SK-N-DZ (cell line): ENCODE measurements around the gene IMMP2L.

ENCODE experiments used
- DNase-seq: peaks from one replicate; pipeline ENCODE4 v3.0.0-alpha.2; 2015; ENCODE audit warnings: low spot score
- small RNA-seq, 2 experiments: library from RNA; depleted of rRNA; stranded (forward); fragments of <200 nt; gene quantifications; one replicate each; pipeline ENCODE3, GENCODE V24; 2014

IMMP2L gene

GRCh38 chr7:110646804-110647203 lies 915.5 kb downstream of the IMMP2L start:
- peak; percentile 70 for DNase-seq

DNA sequence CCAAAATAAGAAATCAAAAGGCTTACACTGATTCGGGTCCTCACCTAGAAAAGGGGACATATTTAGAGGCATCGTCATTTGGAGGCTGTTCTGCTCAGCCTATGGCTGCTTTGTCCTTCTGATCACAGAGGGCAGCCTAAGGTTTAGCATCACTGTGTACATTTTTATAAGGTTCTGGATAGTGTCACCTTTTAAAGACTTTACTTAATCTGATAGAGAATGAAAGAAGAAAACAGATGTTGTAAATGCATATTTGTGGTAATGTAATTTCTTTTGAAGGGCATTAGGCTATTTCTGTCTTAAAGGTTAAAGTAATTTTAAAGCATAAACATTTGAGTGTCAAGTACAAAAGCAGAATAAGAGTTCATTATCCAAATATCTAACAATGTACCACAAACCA lies 916.7 kb downstream of the IMMP2L start:
- peak; percentile 87 for DNase-seq

GRCh38 chr7:110645060-110645459 lies 917.2 kb downstream of the IMMP2L start:
- no peak for DNase-seq

DNA sequence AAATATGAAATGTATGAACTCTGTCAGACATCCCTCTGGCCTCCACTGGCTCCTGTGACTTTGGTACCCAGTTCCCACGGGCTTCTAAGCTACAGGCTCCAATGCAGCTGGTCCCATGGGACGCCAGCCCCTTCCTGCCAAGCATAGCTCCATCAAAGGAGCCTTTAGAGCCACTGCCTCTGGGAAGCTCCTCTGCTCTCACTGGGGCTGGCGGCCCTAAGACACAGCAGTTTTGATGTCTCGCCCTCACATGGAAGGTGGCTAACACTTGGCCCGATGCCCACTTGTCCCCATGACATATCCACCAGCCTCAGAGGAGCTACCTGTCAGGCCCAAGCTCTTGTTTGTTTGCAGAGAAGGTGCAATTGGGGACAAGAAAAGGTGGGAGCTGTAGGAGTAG lies 925.0 kb downstream of the IMMP2L start:
- no peak for DNase-seq

GRCh38 chr7:110633313-110633712 lies 929.0 kb downstream of the IMMP2L start:
- DNase-seq: no peak

DNA sequence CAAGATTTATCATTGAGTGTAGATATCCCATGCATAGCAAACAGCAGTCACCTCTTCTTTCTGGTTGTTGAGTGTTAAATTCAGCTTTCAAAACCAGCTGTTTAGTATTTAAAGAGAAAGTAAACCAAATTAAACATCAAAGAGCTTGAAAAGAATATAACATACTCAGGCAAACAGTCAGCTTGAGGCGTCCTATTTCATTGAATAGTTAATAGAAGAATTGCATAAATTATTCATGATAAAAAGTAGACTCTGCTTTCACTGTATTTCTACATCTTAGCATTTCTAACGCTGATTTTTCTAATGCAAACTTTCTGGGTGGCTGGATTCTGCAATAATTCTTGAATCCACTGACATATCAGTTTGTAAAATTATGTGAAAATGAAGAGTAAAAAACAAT lies 935.9 kb downstream of the IMMP2L start:
- DNase-seq: no peak

DNA sequence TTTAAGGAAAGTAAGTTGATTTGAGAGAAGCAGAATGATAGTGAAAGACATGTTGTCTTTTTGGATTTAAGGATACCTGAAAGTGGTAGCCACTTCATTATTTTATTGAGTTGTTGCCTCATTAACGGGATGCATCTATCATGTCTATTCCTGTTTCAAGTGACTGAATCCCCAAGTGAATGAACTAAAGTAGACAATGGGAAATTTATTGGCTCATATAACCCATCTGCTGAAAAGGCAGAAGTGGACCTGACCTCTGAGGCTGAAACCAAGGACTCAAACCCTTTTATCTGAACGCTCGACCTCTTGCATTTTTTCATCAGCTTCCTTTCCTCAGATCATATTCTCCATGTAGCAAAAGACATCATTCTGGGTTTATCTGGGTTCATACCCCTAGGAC lies 937.0 kb downstream of the IMMP2L start:
- DNase-seq: no peak

DNA sequence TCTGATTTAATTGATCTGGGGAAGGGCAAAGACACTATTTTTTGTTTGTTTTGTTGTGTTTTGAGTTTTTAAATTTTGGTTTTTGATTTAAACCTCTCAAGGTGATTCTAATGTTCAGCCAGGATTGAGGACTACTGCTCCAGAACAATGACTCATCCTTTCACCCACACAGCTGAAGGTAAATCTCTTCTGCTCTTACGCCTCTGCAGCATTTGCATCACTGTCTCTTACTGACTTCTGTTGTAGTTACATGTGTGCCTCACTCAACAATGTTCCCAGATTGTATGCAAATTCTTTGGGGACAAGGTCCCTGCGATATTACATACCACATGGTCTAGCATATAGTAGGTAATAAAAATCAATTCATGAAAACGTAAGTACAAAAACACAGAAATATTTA lies 938.9 kb downstream of the IMMP2L start:
- DNase-seq: no peak

DNA sequence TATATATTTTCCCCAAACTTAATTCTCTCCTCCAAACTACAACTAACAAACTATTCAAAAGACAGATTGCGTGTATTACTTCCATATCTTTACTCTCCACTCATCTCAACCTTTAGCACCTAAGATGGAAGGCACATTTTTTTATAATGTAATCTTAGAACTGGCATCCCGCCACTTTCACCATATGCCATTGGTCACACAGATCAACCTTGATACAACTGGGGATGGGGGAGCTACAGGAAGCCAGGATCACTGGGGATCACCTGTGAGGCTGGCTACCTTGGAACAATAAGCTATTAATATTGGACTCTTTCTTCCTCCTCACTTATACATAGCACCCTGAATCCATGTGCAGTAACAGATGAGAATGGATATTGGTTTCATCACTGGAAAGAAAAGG lies 941.0 kb downstream of the IMMP2L start:
- no peak for DNase-seq

- DNase-seq: no peak
Observed at GRCh38 chr7:110620110-110620735, 942.1 kb downstream of the IMMP2L start.

Small RNA genes within 50 kb of the gene (small RNA-seq; reads per million reads assigned to genes)
- gene AC003989.2: 0 reads per million in 2 experiments
